IMR-90 (cell line): Measurements from ENCODE around the gene ZNF274. TPM values are rescaled to one million over a fixed set of nuclear protein-coding genes. Genes with fewer than 3 reads are reported as not detected.

Experiments
- ATAC-seq: fragments of 200-7000 bp; cut with Tn5 transposase; 2 replicates; pipeline ENCODE4 v1.9.1; 2020; ENCODE audit warnings: low read depth, mild to moderate bottlenecking, moderate library complexity
- BruUV-seq: library from RNA; stranded (reverse); fragments of 400-500 nt; replicated peaks from 2 replicates; lab custom pipeline; 2021; lab: Mats Ljungman, UMichigan
- CTCF ChIA-PET: fragments of 300-600 bp; formaldehyde crosslinking; extraction: SDS; loops from one replicate; lab custom pipeline; 2021; ENCODE audit warnings: antibody characterized with exemption; lab: Yijun Ruan, JAX
- POLR2A ChIA-PET: fragments of 300-600 bp; sonication (Branson Sonifier 250); formaldehyde crosslinking; loops from one replicate; lab custom pipeline; 2022; ENCODE audit warnings: antibody characterized with exemption; ENCODE audit not compliant: unreplicated experiment; lab: Charles Lee
- DNase-seq: peaks from one replicate; pipeline ENCODE4 v3.0.0; 2013
- H2AFZ ChIP-seq: replicated peaks from 2 replicates; pipeline ENCODE3; 2013; ENCODE audit warnings: low read length, mild to moderate bottlenecking; ENCODE audit not compliant: poor library complexity
- H2AK5ac ChIP-seq: 2 replicates; pipeline ENCODE4 v1.6.1; 2013; ENCODE audit warnings: low read depth, low read length, inconsistent platforms
- H2AK9ac ChIP-seq: replicated peaks from 2 replicates; pipeline ENCODE3; 2013; ENCODE audit warnings: mild to moderate bottlenecking, low read depth, low read length, moderate library complexity; ENCODE audit not compliant: poor library complexity
- H2BK120ac ChIP-seq: 2 replicates; pipeline ENCODE4 v1.6.1; 2013; ENCODE audit warnings: low read depth, low read length, inconsistent platforms
- H2BK15ac ChIP-seq: 3 replicates; pipeline ENCODE4 v1.6.1; 2013; ENCODE audit warnings: low read depth, low read length, inconsistent platforms
- H2BK20ac ChIP-seq: 2 replicates; pipeline ENCODE4 v1.6.1; 2013; ENCODE audit warnings: low read depth, mild to moderate bottlenecking, inconsistent platforms, low read length, moderate library complexity
- H2BK5ac ChIP-seq: 2 replicates; pipeline ENCODE4 v1.6.1; 2013; ENCODE audit warnings: mild to moderate bottlenecking, low read depth, low read length, inconsistent platforms; ENCODE audit not compliant: poor library complexity, severe bottlenecking
- H3K14ac ChIP-seq: replicated peaks from 2 replicates; pipeline ENCODE4 v1.6.1; 2013; ENCODE audit warnings: low read depth, low read length, inconsistent platforms
- H3K18ac ChIP-seq: 2 replicates; pipeline ENCODE4 v1.6.1; 2013; ENCODE audit warnings: low read depth, low read length, control low read depth
- H3K23ac ChIP-seq: 2 replicates; pipeline ENCODE4 v1.6.1; 2013; ENCODE audit warnings: low read depth, low read length, inconsistent platforms
- H3K27ac ChIP-seq: 2 replicates; pipeline ENCODE4 v1.5.1; 2013; ENCODE audit warnings: mild to moderate bottlenecking, control low read depth, low read length; ENCODE audit not compliant: insufficient read depth
- H3K27me3 ChIP-seq: 2 replicates; pipeline ENCODE4 v1.6.1; 2013; ENCODE audit warnings: low read length; ENCODE audit not compliant: control insufficient read depth, insufficient read depth
- H3K36me3 ChIP-seq: 2 replicates; pipeline ENCODE4 v1.6.1; 2013; ENCODE audit warnings: low read length, mixed read lengths; ENCODE audit not compliant: control insufficient read depth, insufficient read depth
- H3K4ac ChIP-seq: 2 replicates; pipeline ENCODE4 v1.6.1; 2013; ENCODE audit warnings: low read depth, low read length, inconsistent platforms
- H3K4me1 ChIP-seq: 2 replicates; pipeline ENCODE4 v1.6.1; 2013; ENCODE audit warnings: low read length, mixed read lengths; ENCODE audit not compliant: control insufficient read depth, insufficient read depth
- H3K4me2 ChIP-seq: 2 replicates; pipeline ENCODE4 v1.6.1; 2013; ENCODE audit warnings: low read depth, mild to moderate bottlenecking, control low read depth, low read length, moderate library complexity
- H3K4me3 ChIP-seq: 2 replicates; pipeline ENCODE4 v1.5.1; 2013; ENCODE audit warnings: low read depth, mild to moderate bottlenecking, control low read depth, low read length, moderate library complexity; ENCODE audit not compliant: insufficient read depth
- H3K56ac ChIP-seq: 2 replicates; pipeline ENCODE4 v1.6.1; 2013; ENCODE audit warnings: low read length, inconsistent platforms; ENCODE audit not compliant: insufficient read depth; ENCODE audit errors: extremely low read depth
- H3K79me1 ChIP-seq, 2 experiments: 2 replicates each; pipeline ENCODE4 v1.6.1; 2013; ENCODE audit warnings: low read length in 2 of 2, inconsistent platforms in 1 of 2, low read depth in 1 of 2
- H3K9ac ChIP-seq: 2 replicates; pipeline ENCODE4 v1.6.1; 2013; ENCODE audit warnings: low read depth, low read length, control low read depth
- H3K9me1 ChIP-seq: 2 replicates; pipeline ENCODE4 v1.6.1; 2013; ENCODE audit warnings: low read length, inconsistent platforms; ENCODE audit not compliant: insufficient read depth
- H3K9me3 ChIP-seq: 2 replicates; pipeline ENCODE4 v1.6.1; 2013; ENCODE audit warnings: low read length; ENCODE audit not compliant: control insufficient read depth, insufficient read depth
- H4K20me1 ChIP-seq: 2 replicates; pipeline ENCODE4 v1.6.1; 2013; ENCODE audit warnings: low read length, inconsistent platforms; ENCODE audit not compliant: insufficient read depth
- H4K5ac ChIP-seq: 2 replicates; pipeline ENCODE4 v1.6.1; 2013; ENCODE audit warnings: mild to moderate bottlenecking, low read depth, low read length, control low read depth
- H4K8ac ChIP-seq, 2 experiments: 2 replicates each; pipeline ENCODE4 v1.6.1; 2013; ENCODE audit warnings: low read depth in 2 of 2, low read length in 2 of 2, control low read depth in 1 of 2, inconsistent platforms in 1 of 2
- H4K91ac ChIP-seq: 2 replicates; pipeline ENCODE4 v1.6.1; 2013; ENCODE audit warnings: low read depth, low read length, inconsistent platforms; ENCODE audit not compliant: insufficient read depth
- BHLHE40 ChIP-seq: fragments of 150-350 bp; IDR thresholded peaks from 2 replicates; pipeline ENCODE4 v1.6.1; 2016; ENCODE audit warnings: mild to moderate bottlenecking, low read depth, low read length
- CEBPB ChIP-seq: IDR thresholded peaks from 2 replicates; pipeline ENCODE4 v1.6.1; 2012; ENCODE audit warnings: low read depth, low read length, improper control_type of control experiment
- CHD1 ChIP-seq: IDR thresholded peaks from 2 replicates; pipeline ENCODE4 v1.6.1; 2012; ENCODE audit warnings: low read depth, low read length, improper control_type of control experiment
- MAFK ChIP-seq: IDR thresholded peaks from 2 replicates; pipeline ENCODE4 v1.6.1; 2012; ENCODE audit warnings: low read depth, low read length, improper control_type of control experiment
- NFE2L2 ChIP-seq: fragments of 150-350 bp; IDR thresholded peaks from 2 replicates; pipeline ENCODE4 v1.6.1; 2016; ENCODE audit warnings: low read depth, mild to moderate bottlenecking, low read length
- POLR2A ChIP-seq: IDR thresholded peaks from 2 replicates; pipeline ENCODE4 v1.6.1; 2012; ENCODE audit warnings: mild to moderate bottlenecking, low read depth, low read length
- RAD21 ChIP-seq: IDR thresholded peaks from 2 replicates; pipeline ENCODE4 v1.6.1; 2012; ENCODE audit warnings: low read length, improper control_type of control experiment
- RCOR1 ChIP-seq: IDR thresholded peaks from 2 replicates; pipeline ENCODE4 v1.6.1; 2012; ENCODE audit warnings: mild to moderate bottlenecking, low read length, improper control_type of control experiment; ENCODE audit not compliant: insufficient replicate concordance
- WGBS, 2 experiments: methylation state at CpG; one replicate each; pipeline versions ENCODE4 v1.1.5 to v1.1.7; 2013; ENCODE audit warnings: missing lambda C conversion rate in 2 of 2; ENCODE audit not compliant: insufficient read length in 1 of 2; ENCODE audit errors: extremely low coverage in 2 of 2; 5-methylcytosine and 5-hydroxymethylcytosine counted together
- dilution Hi-C: fragments of 300-500 bp; cut with HindIII; formaldehyde crosslinking; loops from one replicate; pipeline ENCODE4 v1.14.3; 2018; ENCODE audit warnings: low sequenced_read_pairs; ENCODE audit not compliant: unreplicated experiment
- in situ Hi-C: fragments of 300-500 bp; cut with MboI; formaldehyde crosslinking; loops from 3 replicates; pipeline ENCODE4 v1.14.3; 2019; ENCODE audit warnings: low sequenced_read_pairs, inconsistent platforms, mixed read lengths
- intact Hi-C: fragments of 100-400 bp; cut with micrococcal nuclease; formaldehyde crosslinking; loops from 2 replicates; pipeline ENCODE4 v1.10.0; 2022
- polyA plus RNA-seq, 3 experiments: library from polyadenylated mRNA; depleted of rRNA; stranded (reverse); fragments of >200 nt; gene quantifications; 2 replicates each; pipeline ENCODE4 v1.2.3, GENCODE V29; 2012; ENCODE audit warnings: low replicate concordance in 1 of 3
- total RNA-seq: library from RNA; depleted of rRNA; stranded (reverse); fragments of >200 nt; gene quantifications from 2 replicates; pipeline ENCODE4 v1.2.3, GENCODE V29; 2012
- TF ChIP-seq, protein P1 (sequence below): conservative IDR thresholded peaks from 2 replicates; pipeline ENCODE4 v1.5.1; 2012; ENCODE audit warnings: mild to moderate bottlenecking, low read depth, low read length, improper control_type of control experiment
- TF ChIP-seq, protein P2 (sequence below): fragments of 150-350 bp; IDR thresholded peaks from 2 replicates; pipeline ENCODE4 v1.6.1; 2016; ENCODE audit warnings: low read depth, mild to moderate bottlenecking, low read length, moderate library complexity, borderline replicate concordance
- TF ChIP-seq, protein P3 (sequence below): fragments of 150-350 bp; IDR thresholded peaks from 2 replicates; pipeline ENCODE4 v1.6.1; 2017; ENCODE audit warnings: mild to moderate bottlenecking, antibody characterized with exemption, low read length, low read depth

ZNF274 gene
- total and polyA plus RNA-seq, 2 of the 4 experiments (the other 2 are of a cell fraction) = 12.1 to 15.2 TPM

DNA sequence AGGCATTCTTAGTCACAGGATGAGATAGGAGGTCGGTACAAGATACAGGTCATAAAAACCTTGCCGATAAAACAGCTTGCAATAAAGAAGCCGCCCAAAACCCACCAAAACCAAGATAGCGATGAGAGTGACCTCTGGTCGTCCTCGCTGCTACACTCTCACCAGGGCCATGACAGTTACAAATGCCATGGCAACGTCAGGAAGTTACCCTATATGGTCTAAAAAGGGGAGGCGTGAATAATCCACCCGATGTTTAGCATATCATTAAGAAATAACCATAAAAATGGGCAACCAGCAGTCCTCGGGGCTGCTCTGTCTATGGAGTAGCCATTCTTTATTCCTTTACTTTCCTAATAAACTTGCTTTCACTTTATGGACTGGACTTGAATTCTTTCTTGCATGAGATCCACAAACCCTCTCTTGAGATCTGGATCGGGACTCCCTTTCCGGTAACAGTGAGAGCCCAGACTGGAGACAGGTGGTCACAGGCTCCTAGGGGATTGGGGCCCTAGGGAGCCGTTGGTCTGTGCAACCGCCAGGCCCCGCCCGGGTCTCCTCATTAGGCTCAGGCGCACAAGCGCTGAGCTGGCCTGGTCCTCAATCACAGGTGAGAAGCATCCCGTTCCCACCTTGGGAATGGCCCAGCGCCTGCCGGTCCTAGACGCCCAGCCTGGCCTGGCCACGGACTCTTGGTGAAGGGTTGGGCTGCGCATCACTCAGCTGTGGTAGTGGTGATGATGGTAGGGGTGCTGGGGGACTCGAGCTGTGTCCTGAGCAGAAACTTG is 34.9 kb downstream of the ZNF274 start:
- in situ Hi-C loops = no loop called here
- H3K36me3 ChIP-seq = peaks cover 11% of the 10 kb centered on the region
- H4K91ac ChIP-seq = no peak overlapping the region
- dilution Hi-C loops = no loop called here
- no peak overlapping the region for H2BK120ac ChIP-seq
- no peaks in the 10 kb centered on the region for H3K4me1 ChIP-seq
- no peak overlapping the region for H4K8ac ChIP-seq
- H3K4me2 ChIP-seq = no peak overlapping the region
- no peak for TF ChIP-seq CHD1
- TF ChIP-seq RCOR1 = no peak
- TF ChIP-seq CEBPB = no peak
- TF ChIP-seq BHLHE40 = no peak
- no peak for TF ChIP-seq NFE2L2
- no peak for TF ChIP-seq POLR2A
- no peak for TF ChIP-seq RAD21
- TF ChIP-seq, protein P1, sequence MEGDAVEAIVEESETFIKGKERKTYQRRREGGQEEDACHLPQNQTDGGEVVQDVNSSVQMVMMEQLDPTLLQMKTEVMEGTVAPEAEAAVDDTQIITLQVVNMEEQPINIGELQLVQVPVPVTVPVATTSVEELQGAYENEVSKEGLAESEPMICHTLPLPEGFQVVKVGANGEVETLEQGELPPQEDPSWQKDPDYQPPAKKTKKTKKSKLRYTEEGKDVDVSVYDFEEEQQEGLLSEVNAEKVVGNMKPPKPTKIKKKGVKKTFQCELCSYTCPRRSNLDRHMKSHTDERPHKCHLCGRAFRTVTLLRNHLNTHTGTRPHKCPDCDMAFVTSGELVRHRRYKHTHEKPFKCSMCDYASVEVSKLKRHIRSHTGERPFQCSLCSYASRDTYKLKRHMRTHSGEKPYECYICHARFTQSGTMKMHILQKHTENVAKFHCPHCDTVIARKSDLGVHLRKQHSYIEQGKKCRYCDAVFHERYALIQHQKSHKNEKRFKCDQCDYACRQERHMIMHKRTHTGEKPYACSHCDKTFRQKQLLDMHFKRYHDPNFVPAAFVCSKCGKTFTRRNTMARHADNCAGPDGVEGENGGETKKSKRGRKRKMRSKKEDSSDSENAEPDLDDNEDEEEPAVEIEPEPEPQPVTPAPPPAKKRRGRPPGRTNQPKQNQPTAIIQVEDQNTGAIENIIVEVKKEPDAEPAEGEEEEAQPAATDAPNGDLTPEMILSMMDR = no peak
- TF ChIP-seq, protein P2, sequence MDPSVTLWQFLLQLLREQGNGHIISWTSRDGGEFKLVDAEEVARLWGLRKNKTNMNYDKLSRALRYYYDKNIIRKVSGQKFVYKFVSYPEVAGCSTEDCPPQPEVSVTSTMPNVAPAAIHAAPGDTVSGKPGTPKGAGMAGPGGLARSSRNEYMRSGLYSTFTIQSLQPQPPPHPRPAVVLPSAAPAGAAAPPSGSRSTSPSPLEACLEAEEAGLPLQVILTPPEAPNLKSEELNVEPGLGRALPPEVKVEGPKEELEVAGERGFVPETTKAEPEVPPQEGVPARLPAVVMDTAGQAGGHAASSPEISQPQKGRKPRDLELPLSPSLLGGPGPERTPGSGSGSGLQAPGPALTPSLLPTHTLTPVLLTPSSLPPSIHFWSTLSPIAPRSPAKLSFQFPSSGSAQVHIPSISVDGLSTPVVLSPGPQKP = no peak
- TF ChIP-seq, protein P3, sequence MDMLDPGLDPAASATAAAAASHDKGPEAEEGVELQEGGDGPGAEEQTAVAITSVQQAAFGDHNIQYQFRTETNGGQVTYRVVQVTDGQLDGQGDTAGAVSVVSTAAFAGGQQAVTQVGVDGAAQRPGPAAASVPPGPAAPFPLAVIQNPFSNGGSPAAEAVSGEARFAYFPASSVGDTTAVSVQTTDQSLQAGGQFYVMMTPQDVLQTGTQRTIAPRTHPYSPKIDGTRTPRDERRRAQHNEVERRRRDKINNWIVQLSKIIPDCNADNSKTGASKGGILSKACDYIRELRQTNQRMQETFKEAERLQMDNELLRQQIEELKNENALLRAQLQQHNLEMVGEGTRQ = no peak
- no peak for TF ChIP-seq MAFK
- H3K9me1 ChIP-seq = no peaks in the 10 kb centered on the region
- ChIA-PET CTCF (no interaction called here), POLR2A (no interaction called here)
- H3K14ac ChIP-seq = no peak overlapping the region
- H2AK5ac ChIP-seq = no peak overlapping the region
- no peak overlapping the region for H2BK15ac ChIP-seq
- no peak for DNase-seq
- no peaks in the 10 kb centered on the region for H4K20me1 ChIP-seq
- no peak overlapping the region for H3K56ac ChIP-seq
- intact Hi-C loops = no loop called here
- H3K79me1 ChIP-seq = no peaks in the 10 kb centered on the region
- WGBS, 2 experiments = 100% methylated on average over 9 of the region's 25 CpGs; no CpG with 5 or more reads in 1 of the 2 experiments
- no peak overlapping the region for H3K9ac ChIP-seq
- no peak overlapping the region for H2BK20ac ChIP-seq
- H2AFZ ChIP-seq = no peak overlapping the region
- H3K9me3 ChIP-seq = peaks cover 61% of the 10 kb centered on the region
- no peak overlapping the region for H3K4me3 ChIP-seq
- no peak overlapping the region for H2AK9ac ChIP-seq
- H3K23ac ChIP-seq = no peak overlapping the region
- H3K27me3 ChIP-seq = no peaks in the 10 kb centered on the region
- H4K5ac ChIP-seq = no peak overlapping the region
- no peak overlapping the region for H2BK5ac ChIP-seq
- no peak overlapping the region for H3K18ac ChIP-seq
- no peak overlapping the region for H3K4ac ChIP-seq
- ATAC-seq = no peak
- BruUV-seq = no TSS peak
- H3K27ac ChIP-seq = no peak overlapping the region
